Muscle of leg (tissue), 11 donors: Measurements from ENCODE around the gene HAUS6. TPM values are rescaled to one million over a fixed set of nuclear protein-coding genes. Genes with fewer than 3 reads are reported as not detected.
"Not testable (repeated sequence)": the region's sequence is repeated elsewhere in the genome, so short reads cannot be mapped to it uniquely, and the experiment has no call there.

Experiments
- DNase-seq: peaks from one replicate; pipeline ENCODE4 v3.0.0; 2013
- H3K27ac ChIP-seq: one replicate; pipeline ENCODE4 v1.5.1; 2013; ENCODE audit warnings: mild to moderate bottlenecking, low read length, control low read depth
- H3K27me3 ChIP-seq: one replicate; pipeline ENCODE4 v1.6.1; 2013; ENCODE audit warnings: low read length; ENCODE audit not compliant: control insufficient read depth, insufficient read depth
- H3K36me3 ChIP-seq: one replicate; pipeline ENCODE4 v1.6.1; 2013; ENCODE audit warnings: low read length; ENCODE audit not compliant: control insufficient read depth, insufficient read depth
- H3K4me1 ChIP-seq: one replicate; pipeline ENCODE4 v1.6.1; 2013; ENCODE audit warnings: low read length; ENCODE audit not compliant: control insufficient read depth, insufficient read depth
- H3K4me3 ChIP-seq: one replicate; pipeline ENCODE4 v1.5.1; 2013; ENCODE audit warnings: low read length, control low read depth
- H3K9me3 ChIP-seq: replicated peaks from 2 replicates; pipeline ENCODE4 v1.6.1; 2013; ENCODE audit warnings: low read depth, low read length; ENCODE audit not compliant: control insufficient read depth
- WGBS: methylation state at CpG from one replicate; pipeline ENCODE4 v1.1.5; 2013; ENCODE audit warnings: missing lambda C conversion rate; ENCODE audit not compliant: insufficient coverage; 5-methylcytosine and 5-hydroxymethylcytosine counted together
- polyA plus RNA-seq, 8 donors: library from polyadenylated mRNA; unstranded; fragments of 120-200 nt; gene quantifications; one replicate each; pipeline versions ENCODE4 v1.2.1 to v1.2.3, GENCODE V29; 2013; ENCODE audit warnings: inconsistent platforms in 1 of 8, low replicate concordance in 1 of 8; ENCODE audit not compliant: insufficient read length in 8 of 8, insufficient read depth in 1 of 8
- total RNA-seq: library from RNA; stranded (reverse); fragments of 120-200 nt; gene quantifications from one replicate; pipeline ENCODE4 v1.2.4, GENCODE V29; 2013

The HAUS6 gene
- total and polyA plus RNA-seq, 9 donors: 7.6 to 12.7 (median 9.7) TPM

DNA sequence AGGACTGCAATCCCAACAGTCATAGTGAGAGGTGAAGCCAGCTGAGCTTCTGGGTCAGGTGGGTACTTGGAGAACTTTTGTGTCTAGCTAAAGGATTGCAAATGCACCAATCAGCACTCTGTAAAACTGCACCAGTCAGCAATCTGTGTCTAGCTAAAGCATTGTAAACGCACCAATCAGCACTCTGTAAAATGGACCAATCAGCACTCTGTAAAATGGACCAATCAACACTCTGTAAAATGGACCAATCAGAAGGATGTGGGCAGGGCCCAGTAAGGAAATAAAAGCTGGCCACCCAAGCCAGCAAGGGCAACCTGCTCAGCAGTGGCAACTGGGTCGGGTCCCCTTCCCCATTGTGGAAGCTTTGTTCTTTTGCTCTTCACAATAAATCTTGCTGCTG lies 81.1 kb downstream of the HAUS6 start:
- H3K4me3 ChIP-seq, H3K36me3 ChIP-seq, H3K9me3 ChIP-seq, H3K4me1 ChIP-seq, H3K27ac ChIP-seq, H3K27me3 ChIP-seq, DNase-seq: not testable (repeated sequence)
- 88% methylated on average over 1 of the region's 2 CpGs for WGBS

- no peak overlapping the region for H3K27ac ChIP-seq
- no CpG with 5 or more reads among the region's 3 CpGs for WGBS
- H3K9me3 ChIP-seq: no peaks in the 10 kb centered on the region
- H3K4me3 ChIP-seq: no peak overlapping the region
- no peak for DNase-seq
- H3K36me3 ChIP-seq: no peaks in the 10 kb centered on the region
- H3K27me3 ChIP-seq: no peaks in the 10 kb centered on the region
- H3K4me1 ChIP-seq: peaks cover 2% of the 10 kb centered on the region
Measured at GRCh38 chr9:19020886-19021455, 81.7 kb downstream of the HAUS6 start.

DNA sequence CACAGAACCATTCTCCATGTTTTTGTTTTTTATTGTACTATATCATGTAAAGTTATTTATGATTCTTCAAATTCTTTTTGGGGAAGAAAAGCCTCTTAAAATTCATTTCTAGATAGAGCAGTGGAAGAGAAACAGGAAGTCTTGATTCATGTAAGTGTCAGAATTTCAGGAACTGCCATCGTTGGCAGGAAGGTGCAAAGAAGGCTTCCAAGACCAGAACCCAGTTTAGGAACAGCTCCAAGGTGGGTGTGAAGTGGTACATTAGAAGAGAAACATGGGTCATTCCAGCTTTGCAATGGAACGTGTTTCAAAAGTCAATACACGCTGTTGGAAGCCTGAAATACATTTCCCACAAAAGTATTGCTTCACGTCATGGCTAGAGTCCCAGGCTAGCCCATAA lies 84.5 kb downstream of the HAUS6 start:
- Histone ChIP-seq H3K4me3 (no peak overlapping the region), H3K36me3 (no peaks in the 10 kb centered on the region), H3K9me3 (no peaks in the 10 kb centered on the region), H3K4me1 (peaks cover 2% of the 10 kb centered on the region), H3K27ac (no peak overlapping the region), H3K27me3 (no peaks in the 10 kb centered on the region)
- 17% methylated on average over 1 of the region's 4 CpGs for WGBS
- DNase-seq: no peak

DNA sequence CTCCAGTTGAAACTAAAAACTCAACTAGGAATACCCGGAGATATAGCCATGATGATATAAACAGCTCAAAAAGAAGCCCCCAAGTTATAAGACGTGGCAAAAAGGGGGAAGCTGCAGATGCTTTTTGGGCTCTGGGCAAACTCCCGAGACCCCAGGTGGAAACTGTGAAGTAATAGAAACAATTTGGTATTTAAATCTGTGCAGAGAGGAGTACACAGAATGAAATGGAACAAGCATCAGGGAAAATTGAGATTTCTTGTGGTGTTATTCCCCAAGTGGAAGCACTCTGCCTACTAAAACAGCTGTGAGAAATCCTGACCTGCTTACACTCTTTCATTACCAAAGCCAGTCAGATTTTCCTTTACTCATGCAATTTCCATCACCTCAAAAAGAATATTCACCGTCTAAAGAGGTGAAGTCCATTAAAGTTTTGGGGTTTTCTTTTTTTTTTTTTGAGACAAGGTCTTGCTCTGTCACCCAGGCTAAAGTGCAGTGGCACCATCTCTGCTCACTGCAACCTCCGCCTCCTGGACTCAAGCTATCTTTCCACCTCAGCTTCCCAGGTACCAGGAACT lies 93.2 kb downstream of the HAUS6 start:
- Histone ChIP-seq H3K27ac (peak overlapping the region; percentile 60), H3K27me3 (no peaks in the 10 kb centered on the region), H3K36me3 (no peaks in the 10 kb centered on the region), H3K4me3 (no peak overlapping the region), H3K4me1 (no peaks in the 10 kb centered on the region), H3K9me3 (no peaks in the 10 kb centered on the region)
- DNase-seq: peak; percentile 86
- 18% methylated on average over 2 of the region's 5 CpGs for WGBS

Other genes starting within 250 kb of the HAUS6 start
- 0.04 TPM for gene SAXO1, start 69.7 kb downstream of the HAUS6 start, total RNA-seq
- under 1 TPM; 0.07 to 0.22 (median 0.11) TPM for gene SAXO1, start 69.7 kb downstream of the HAUS6 start, polyA plus RNA-seq
- gene RRAGA, start 53.5 kb downstream of the HAUS6 start, total RNA-seq: 26.6 TPM
- gene RRAGA, start 53.5 kb downstream of the HAUS6 start, polyA plus RNA-seq: 10 to 100 TPM; 77.9 to 90.2 (median 84.3) TPM
- gene PLIN2, start 24.6 kb upstream of the HAUS6 start, total RNA-seq: 66.9 TPM
- 10 to 100 TPM; 48.0 to 65.0 (median 52.1) TPM for gene PLIN2, start 24.6 kb upstream of the HAUS6 start, polyA plus RNA-seq
- gene DENND4C, start 127.8 kb upstream of the HAUS6 start, total RNA-seq: 38.4 TPM
- gene DENND4C, start 127.8 kb upstream of the HAUS6 start, polyA plus RNA-seq: 10 to 100 TPM; 19.0 to 27.7 (median 20.9) TPM